ENCODE results near the gene ARPC4. TPM values are rescaled to one million over a fixed set of nuclear protein-coding genes. Genes with fewer than 3 reads are reported as not detected.

Gene ARPC4
- total and polyA plus RNA-seq, 2 of the 13 experiments (the other 11 are each of a cell fraction or from before 2014, with no cell fraction given): 30.1 to 83.6 TPM

- TF ChIP-seq ZNF142 (CRISPR knock-in tag; IDR thresholded peaks at IDR 0.05) (0 out of 2 replicates have a peak, but pooled peaks have one; percentile 63), ZNF512B (CRISPR knock-in tag; IDR thresholded peaks at IDR 0.05; ENCODE audit: borderline replicate concordance) (no peak), ZNF513 (CRISPR knock-in tag; conservative IDR thresholded peaks at IDR 0.05) (0 out of 2 replicates have a peak, but pooled peaks have one; percentile 64), ZZZ3 (CRISPR knock-in tag; IDR thresholded peaks at IDR 0.05; ENCODE audit: borderline replicate concordance) (no peak), ZNF251 (CRISPR knock-in tag; IDR thresholded peaks at IDR 0.05) (0 out of 2 replicates have a peak, but pooled peaks have one; percentile 39), ZNF598 (CRISPR knock-in tag; IDR thresholded peaks at IDR 0.05; ENCODE audit: borderline replicate concordance) (0 out of 2 replicates have a peak, but pooled peaks have one; percentile 20), ZNF501 (CRISPR knock-in tag; IDR thresholded peaks at IDR 0.05) (peak; percentile 63; the same call in 1 of the 2 replicates), ZNF329 (CRISPR knock-in tag; IDR thresholded peaks at IDR 0.05; ENCODE audit: low read depth) (no peak), HDAC2 (CRISPR knock-in tag; IDR thresholded peaks at IDR 0.05) (peak; percentile 4; the same call in 1 of the 2 replicates)
Measured at GRCh38 chr3:9749296-9749644, 43.6 kb upstream of the ARPC4 start (continued).

Data from HepG2 (cell line).